HS-27A (cell line): ENCODE data around the gene SOCS2.

Source experiments
- DNase-seq: peaks from one replicate; pipeline ENCODE4 v3.0.0-alpha.2; 2012; ENCODE audit warnings: low read depth, missing footprints

Gene SOCS2

GRCh38 chr12:93568091-93568490 is 4.4 kb upstream of the SOCS2 start:
- no peak for DNase-seq

GRCh38 chr12:93569301-93569655 is 3.2 kb upstream of the SOCS2 start:
- DNase-seq: no peak

GRCh38 chr12:93569656-93570551 is 2.6 kb upstream of the SOCS2 start:
- peak; percentile 56 for DNase-seq

GRCh38 chr12:93570552-93571364 is 1.7 kb upstream of the SOCS2 start:
- DNase-seq: peak; percentile 60

GRCh38 chr12:93571365-93571924 is 1.0 kb upstream of the SOCS2 start:
- peak; percentile 5 for DNase-seq

- DNase-seq: no peak
Measured at GRCh38 chr12:93572712-93573551, 457 bp downstream of the SOCS2 start.

- DNase-seq: no peak
Measured at GRCh38 chr12:93573552-93574223, 1.2 kb downstream of the SOCS2 start.

- DNase-seq: no peak
Measured at GRCh38 chr12:93577222-93577621, 4.7 kb downstream of the SOCS2 start.

- no peak for DNase-seq
Measured at GRCh38 chr12:93578221-93578620, 5.7 kb downstream of the SOCS2 start.

- no peak for DNase-seq
Measured at GRCh38 chr12:93580682-93581081, 8.2 kb downstream of the SOCS2 start.

GRCh38 chr12:93581370-93581769 is 8.9 kb downstream of the SOCS2 start:
- no peak for DNase-seq

- DNase-seq: no peak
Measured at GRCh38 chr12:93582351-93582750, 9.9 kb downstream of the SOCS2 start.

- no peak for DNase-seq
Measured at GRCh38 chr12:93583627-93584392, 11.3 kb downstream of the SOCS2 start.

GRCh38 chr12:93585247-93585646 is 12.8 kb downstream of the SOCS2 start:
- no peak for DNase-seq

- DNase-seq: no peak
Measured at GRCh38 chr12:93587611-93588010, 15.1 kb downstream of the SOCS2 start.

- no peak for DNase-seq
Measured at GRCh38 chr12:93589081-93589480, 16.6 kb downstream of the SOCS2 start.

GRCh38 chr12:93591137-93591868 is 18.8 kb downstream of the SOCS2 start:
- DNase-seq: peak; percentile 20

- DNase-seq: no peak
Measured at GRCh38 chr12:93592641-93593406, 20.3 kb downstream of the SOCS2 start.

GRCh38 chr12:93593843-93594242 is 21.4 kb downstream of the SOCS2 start:
- DNase-seq: no peak
